ENCODE results near the gene TSPAN4. TPM values are rescaled to one million over a fixed set of nuclear protein-coding genes. Genes with fewer than 3 reads are reported as not detected.

The TSPAN4 gene
- total and polyA plus RNA-seq, 10 of the 15 experiments (the other 5 are each of a cell fraction or from before 2014, with no cell fraction given) = 0.37 to 14.0 (median 8.5) TPM; not detected in 1

- CTCF ChIA-PET = no interaction called here
- in situ Hi-C loops (cut with MboI) (loop anchor here (25.0 kb wide), 1 partner anchor 1585 kb away; the partner anchor contains the start of gene CD81), intact Hi-C loops (cut with micrococcal nuclease; ENCODE audit: unreplicated experiment) (no loop called here)
- RAD21 ChIA-PET (ENCODE audit: unreplicated experiment) = no interaction called here
- no peak for DNase-seq (ENCODE audit: low read depth, low spot score)
- no peaks in the 10 kb centered on the region for H4K20me1 ChIP-seq (ENCODE audit: control insufficient read depth, insufficient read depth)
- peaks cover 0 to 10% of the 10 kb centered on the region in 2 experiments; a peak in 2 of 4 replicates for H3K36me3 ChIP-seq (ENCODE audit: control insufficient read depth in 2 of 2, insufficient read depth in 2 of 2, low read length in 1 of 2)
- WGBS (ENCODE audit: insufficient coverage, insufficient replicate concordance, low lambda C conversion rate, missing lambda C conversion rate) = 96% methylated on average over 15 of the region's 21 CpGs
- BruUV-seq (replicated peaks) = no TSS peak
- no peak overlapping the region for H3K4me3 ChIP-seq
- H3K27ac ChIP-seq (ENCODE audit: control insufficient read depth, insufficient read depth) = no peak overlapping the region
- H3K79me2 ChIP-seq (ENCODE audit: control insufficient read depth, insufficient read depth, low read length) = peaks cover 18% of the 10 kb centered on the region
- peaks cover 12% of the 10 kb centered on the region for H3K4me1 ChIP-seq (ENCODE audit: control insufficient read depth, insufficient read depth, low read length)
- SMC1A ChIA-PET (ENCODE audit: uncharacterized antibody, unreplicated experiment) = no interaction called here
- no peak overlapping the region for H2AFZ ChIP-seq (ENCODE audit: control insufficient read depth, low read depth, low read length)
- no peaks in the 10 kb centered on the region for H3K27me3 ChIP-seq (replicated peaks in 1 of 2; ENCODE audit: control insufficient read depth in 2 of 2, insufficient read depth in 2 of 2, low read length in 1 of 2)
- no peak overlapping the region for H3K9ac ChIP-seq (ENCODE audit: control insufficient read depth, insufficient read depth, low read length)
- no peak for FAIRE-seq
- no peak overlapping the region for H3K4me2 ChIP-seq (ENCODE audit: control insufficient read depth, insufficient read depth)
- POLR2A ChIA-PET = interaction anchor here (2.7 kb wide), 1 partner anchor 17 kb away, joined by 9 read pairs; the partner anchor contains the start of gene PNPLA2
- H3K9me3 ChIP-seq (replicated peaks; ENCODE audit: control insufficient read depth, insufficient read depth, low read length) = no peaks in the 10 kb centered on the region
- TF ChIP-seq RELA (IDR thresholded peaks at IDR 0.05; ENCODE audit: borderline replicate concordance, partially characterized antibody) (no peak), PAX8 (IDR thresholded peaks at IDR 0.05) (no peak), RBBP5 (conservative IDR thresholded peaks at IDR 0.05) (no peak), SUPT20H (IDR thresholded peaks at IDR 0.05; ENCODE audit: borderline replicate concordance, control insufficient read depth, low read depth, low read length) (no peak), POLR2A (IDR thresholded peaks at IDR 0.05; ENCODE audit: low read depth, low read length) (no peak), GABPA (IDR thresholded peaks at IDR 0.05; ENCODE audit: low read depth) (no peak), SMARCA5 (IDR thresholded peaks at IDR 0.05) (no peak), NFYB (IDR thresholded peaks at IDR 0.05; ENCODE audit: insufficient read depth, low read depth, low read length) (no peak), NKRF (conservative IDR thresholded peaks at IDR 0.05) (no peak), MAX (IDR thresholded peaks at IDR 0.05; ENCODE audit: low read depth, low read length) (no peak), MTA3 (IDR thresholded peaks at IDR 0.05; ENCODE audit: borderline replicate concordance, low read length) (no peak), JUNB (IDR thresholded peaks at IDR 0.05) (no peak), MYC (IDR thresholded peaks at IDR 0.05; ENCODE audit: insufficient read depth, insufficient read length, insufficient replicate concordance, low read length, severe bottlenecking) (no peak), FOXM1 (IDR thresholded peaks at IDR 0.05; ENCODE audit: low read depth, low read length) (no peak)
- ATAC-seq = no peak
Observed at GRCh38 chr11:802018-802617, 40.5 kb upstream of the TSPAN4 start.
